ENCODE results near the gene ZEB2. TPM values are rescaled to one million over a fixed set of nuclear protein-coding genes. Genes with fewer than 3 reads are reported as not detected.

The ZEB2 gene
- total and polyA plus RNA-seq, 7 donors: 8.1 to 70.6 (median 51.0) TPM

- no peak for DNase-seq
- Histone ChIP-seq H3K4me1 (peaks cover 0 to 26% (median 20%) of the 10 kb centered on the region in 4 donors), H3K4me3 (peak overlapping the region; percentile 56 to 75 (median 63)), H3K27ac (peak overlapping the region; percentile 81 to 86 (median 86)), H3K36me3 (no peaks in the 10 kb centered on the region), H3K9me3 (no peaks in the 10 kb centered on the region), H3K27me3 (peaks cover 18 to 74% (median 34%) of the 10 kb centered on the region in 3 donors)
- WGBS, 2 donors: 1 to 2% methylated on average over 57 of the region's 57 CpGs
- TF ChIP-seq POLR2A (IDR thresholded peaks at IDR 0.05): no peak
- no peak for TF ChIP-seq POLR2AphosphoS5 (IDR thresholded peaks at IDR 0.05)
- TF ChIP-seq CTCF (IDR thresholded peaks at IDR 0.05): no peak
- TF ChIP-seq EP300 (IDR thresholded peaks at IDR 0.05): no peak
- intact Hi-C loops (cut with DNase I): loop anchor here (5.0 kb wide), 1 partner anchor 184 kb away; a partner anchor contains a TSS
Observed at GRCh38 chr2:144516411-144516980, 3.4 kb downstream of the ZEB2 start.

GRCh38 chr2:144515696-144516410, 4.1 kb downstream of the ZEB2 start:
- Histone ChIP-seq H3K36me3 (no peaks in the 10 kb centered on the region), H3K27me3 (peaks cover 18 to 68% (median 32%) of the 10 kb centered on the region in 3 donors), H3K4me3 (peak overlapping the region; percentile 56 to 75 (median 63)), H3K9me3 (no peaks in the 10 kb centered on the region), H3K27ac (peak overlapping the region; percentile 81 to 86 (median 86)), H3K4me1 (peaks cover 0 to 26% (median 20%) of the 10 kb centered on the region in 4 donors)
- no peak for DNase-seq
- 2 to 14% methylated on average over 50 of the region's 50 CpGs for WGBS, 2 donors
- no peak for TF ChIP-seq CTCF (IDR thresholded peaks at IDR 0.05)
- peak in 1 of 4 donors; percentile 11 for TF ChIP-seq POLR2AphosphoS5 (IDR thresholded peaks at IDR 0.05)
- TF ChIP-seq EP300 (IDR thresholded peaks at IDR 0.05): no peak
- no peak for TF ChIP-seq POLR2A (IDR thresholded peaks at IDR 0.05)
- intact Hi-C loops (cut with DNase I): loop anchor here (5.0 kb wide), 1 partner anchor 184 kb away; a partner anchor contains a TSS

- Histone ChIP-seq H3K27ac (peak overlapping the region; percentile 81 to 86 (median 86)), H3K4me3 (peak overlapping the region; percentile 56 to 75 (median 63)), H3K4me1 (peaks cover 0 to 26% (median 20%) of the 10 kb centered on the region in 4 donors), H3K36me3 (no peaks in the 10 kb centered on the region), H3K27me3 (peaks cover 18 to 62% (median 32%) of the 10 kb centered on the region in 3 donors), H3K9me3 (no peaks in the 10 kb centered on the region)
- TF ChIP-seq CTCF (IDR thresholded peaks at IDR 0.05): no peak
- TF ChIP-seq POLR2AphosphoS5 (IDR thresholded peaks at IDR 0.05): no peak
- no peak for TF ChIP-seq EP300 (IDR thresholded peaks at IDR 0.05)
- TF ChIP-seq POLR2A (IDR thresholded peaks at IDR 0.05): no peak
- 12 to 18% methylated on average over 4 of the region's 4 CpGs for WGBS, 2 donors
- no peak for DNase-seq
- intact Hi-C loops (cut with DNase I): loop anchor here (5.0 kb wide), 1 partner anchor 183 kb away; a partner anchor contains a TSS
Observed at GRCh38 chr2:144515099-144515695, 4.7 kb downstream of the ZEB2 start.

- TF ChIP-seq POLR2AphosphoS5 (IDR thresholded peaks at IDR 0.05) (no peak), POLR2A (IDR thresholded peaks at IDR 0.05) (no peak), CTCF (IDR thresholded peaks at IDR 0.05) (no peak), EP300 (IDR thresholded peaks at IDR 0.05) (no peak)
- 22 to 44% methylated on average over 6 of the region's 6 CpGs for WGBS, 2 donors
Observed at GRCh38 chr2:144514616-144515091, 5.3 kb downstream of the ZEB2 start.

More at GRCh38 chr2:144514616-144515091, 5.3 kb downstream of the ZEB2 start:
- DNase-seq: no peak
- H3K27me3 ChIP-seq: peaks cover 18 to 56% (median 26%) of the 10 kb centered on the region in 3 donors
- peaks cover 0 to 26% (median 20%) of the 10 kb centered on the region in 4 donors for H3K4me1 ChIP-seq
- peak overlapping the region; percentile 81 to 86 (median 86) for H3K27ac ChIP-seq
- intact Hi-C loops (cut with DNase I): loop anchor here (5.0 kb wide), 1 partner anchor 182 kb away; a partner anchor contains a TSS
- H3K36me3 ChIP-seq: no peaks in the 10 kb centered on the region
- H3K4me3 ChIP-seq: peak overlapping the region; percentile 56 to 75 (median 63)
- no peaks in the 10 kb centered on the region for H3K9me3 ChIP-seq

Data from sigmoid colon (tissue), 7 donors.